Stomach (tissue), 9 donors: ENCODE measurements around the gene DENND5A. TPM values are rescaled to one million over a fixed set of nuclear protein-coding genes. Genes with fewer than 3 reads are reported as not detected.

Experiments used
- DNase-seq, 2 donors: peaks; one replicate each; pipeline versions ENCODE4 v3.0.0 to v3.0.0-alpha.2; 2013 to 2019
- H3K27ac ChIP-seq, 5 donors: fragments of 200-600 bp in 4 of 5; sonication (generic) in 4 of 5; one replicate each; pipeline ENCODE4 v1.5.1; 2013 to 2019; ENCODE audit warnings: mild to moderate bottlenecking in 1 of 5, moderate library complexity in 1 of 5
- H3K27me3 ChIP-seq, 3 donors: fragments of 200-600 bp; sonication (generic); one replicate each; pipeline ENCODE4 v1.5.1; 2017 to 2019; ENCODE audit warnings: mixed run types in 1 of 3
- H3K36me3 ChIP-seq, 4 donors: fragments of 200-600 bp; sonication (generic); 1 replicate in 3 of 4; 2 replicates in 1 of 4; pipeline ENCODE4 v1.5.1; 2016 to 2019
- H3K4me1 ChIP-seq, 4 donors: fragments of 200-600 bp; sonication (generic); one replicate each; pipeline ENCODE4 v1.5.1; 2016 to 2019
- H3K4me3 ChIP-seq, 4 donors: fragments of 200-600 bp; sonication (generic) in 3 of 4; one replicate each; pipeline ENCODE4 v1.5.1; 2016 to 2019; ENCODE audit warnings: mild to moderate bottlenecking in 1 of 4
- H3K9me3 ChIP-seq, 4 donors: fragments of 200-600 bp; sonication (generic); one replicate each; pipeline ENCODE4 v1.5.1; 2016 to 2019
- EP300 ChIP-seq: sonication (generic); formaldehyde crosslinking; IDR thresholded peaks from one replicate; pipeline ENCODE4 v1.6.1; 2017; ENCODE audit warnings: antibody characterized with exemption
- POLR2A ChIP-seq, 4 donors: fragments of 450-650 bp; IDR thresholded peaks; one replicate each; pipeline ENCODE4 v1.6.1; 2016; ENCODE audit warnings: antibody characterized with exemption in 4 of 4, control low read depth in 2 of 4, mild to moderate bottlenecking in 1 of 4, moderate library complexity in 1 of 4
- POLR2AphosphoS5 ChIP-seq, 3 donors: sonication (generic); formaldehyde crosslinking; IDR thresholded peaks; one replicate each; pipeline ENCODE4 v1.6.1; 2016; ENCODE audit warnings: antibody characterized with exemption in 3 of 3
- WGBS, 5 donors: extraction: QIAGEN DNeasy Blood & Tissue Kit in 3 of 5; methylation state at CpG; one replicate each; pipeline versions ENCODE4 v1.1.5 to v1.1.7; 2013 to 2018; 5-methylcytosine and 5-hydroxymethylcytosine counted together
- intact Hi-C: fragments of 100-400 bp; cut with DNase I; formaldehyde crosslinking; loops from one replicate; pipeline ENCODE4 v1.15.1; 2023; ENCODE audit warnings: low total_unique reads
- polyA plus RNA-seq, 3 donors: library from polyadenylated mRNA; stranded (reverse); fragments of 200-250 nt; gene quantifications; one replicate each; pipeline ENCODE4 v1.2.3, GENCODE V29; 2013
- total RNA-seq, 5 donors: library from RNA; depleted of rRNA; stranded (reverse); fragments of >200 nt; gene quantifications; one replicate each; pipeline versions ENCODE4 v1.1.0 to v1.2.3, GENCODE V29; 2014 to 2016
- TF ChIP-seq, protein P1 (sequence below), 7 experiments: fragments of 450-650 bp in 4 of 7; fragments of 200-600 bp in 3 of 7; sonication (generic) in 3 of 7; IDR thresholded peaks; one replicate each; pipeline ENCODE4 v1.5.1; 2016 to 2019; ENCODE audit warnings: antibody characterized with exemption in 7 of 7, control low read depth in 2 of 7, mild to moderate bottlenecking in 1 of 7
- donor health status: healthy with polysubstance abuse.
- donor health status: Bipolar disorder and iron deficiency.
- donor health status: healthy.

Gene DENND5A
- total and polyA plus RNA-seq, 8 donors, result 14.8 to 152 (median 42.3) TPM

DNA sequence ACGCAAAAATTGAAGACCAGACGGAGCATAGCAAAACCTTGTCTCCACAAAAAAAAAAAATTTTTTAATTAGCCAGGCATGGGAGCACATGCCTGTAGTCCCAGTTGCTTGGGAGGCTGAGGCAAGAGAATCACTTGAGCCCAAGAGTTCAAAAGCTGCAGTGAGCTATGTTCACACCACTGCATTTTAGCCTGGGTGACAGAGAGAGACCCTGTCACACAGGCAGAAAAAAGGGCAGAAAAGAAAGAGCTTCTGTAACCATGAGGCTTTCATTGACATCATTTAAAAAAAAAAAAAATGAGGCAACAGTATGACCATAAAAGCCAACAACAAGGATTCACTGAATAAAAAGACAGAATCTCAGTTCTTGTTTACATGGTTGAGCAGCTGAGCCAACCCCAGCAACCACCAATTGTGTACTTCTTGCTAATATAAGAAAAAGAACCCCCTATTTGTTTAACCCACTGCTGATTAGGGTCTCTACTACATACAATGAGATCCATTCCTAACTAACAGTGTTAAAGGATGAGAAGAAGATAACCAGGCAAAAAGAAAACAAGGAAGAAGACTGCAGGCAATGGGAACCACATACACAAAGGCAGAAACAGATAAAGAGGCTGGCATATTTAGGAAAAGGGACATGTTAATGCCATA is 87.6 kb downstream of the DENND5A start:
- intact Hi-C loops, result no loop called here
- peaks cover 12 to 69% (median 58%) of the 10 kb centered on the region in 4 donors for H3K36me3 ChIP-seq
- WGBS, 5 donors, result 92 to 100% (median 98%) methylated on average over 2 of the region's 2 CpGs

DNA sequence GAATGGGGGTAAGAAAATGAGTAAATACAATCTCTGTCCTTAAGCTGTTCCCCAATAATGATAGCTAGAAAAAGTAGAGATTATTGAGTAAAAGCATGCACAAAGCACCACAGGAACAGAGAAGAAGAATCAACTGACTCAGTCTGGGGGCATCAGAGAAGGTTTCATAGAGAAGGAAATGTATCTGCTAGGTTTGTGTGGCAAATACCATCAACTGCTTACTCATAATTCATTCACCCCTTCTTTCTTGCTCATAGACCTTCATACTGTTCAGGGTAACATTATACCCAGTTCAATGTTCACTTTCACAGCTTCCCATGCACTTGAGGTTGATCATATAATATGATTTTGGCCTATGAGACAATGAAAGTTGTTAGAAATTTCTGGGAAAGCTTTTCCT is 88.6 kb downstream of the DENND5A start:
- Histone ChIP-seq H3K9me3 (no peaks in the 10 kb centered on the region), H3K4me1 (peaks cover 0 to 11% (median 0%) of the 10 kb centered on the region in 4 donors), H3K27ac (no peak overlapping the region), H3K4me3 (no peak overlapping the region), H3K27me3 (no peaks in the 10 kb centered on the region), H3K36me3 (peaks cover 12 to 75% (median 62%) of the 10 kb centered on the region in 4 donors)
- intact Hi-C loops, result no loop called here
- DNase-seq, result no peak
- TF ChIP-seq POLR2A (IDR thresholded peaks at IDR 0.05) (no peak), EP300 (no peak), POLR2AphosphoS5 (IDR thresholded peaks at IDR 0.05) (no peak)
- TF ChIP-seq, protein P1, sequence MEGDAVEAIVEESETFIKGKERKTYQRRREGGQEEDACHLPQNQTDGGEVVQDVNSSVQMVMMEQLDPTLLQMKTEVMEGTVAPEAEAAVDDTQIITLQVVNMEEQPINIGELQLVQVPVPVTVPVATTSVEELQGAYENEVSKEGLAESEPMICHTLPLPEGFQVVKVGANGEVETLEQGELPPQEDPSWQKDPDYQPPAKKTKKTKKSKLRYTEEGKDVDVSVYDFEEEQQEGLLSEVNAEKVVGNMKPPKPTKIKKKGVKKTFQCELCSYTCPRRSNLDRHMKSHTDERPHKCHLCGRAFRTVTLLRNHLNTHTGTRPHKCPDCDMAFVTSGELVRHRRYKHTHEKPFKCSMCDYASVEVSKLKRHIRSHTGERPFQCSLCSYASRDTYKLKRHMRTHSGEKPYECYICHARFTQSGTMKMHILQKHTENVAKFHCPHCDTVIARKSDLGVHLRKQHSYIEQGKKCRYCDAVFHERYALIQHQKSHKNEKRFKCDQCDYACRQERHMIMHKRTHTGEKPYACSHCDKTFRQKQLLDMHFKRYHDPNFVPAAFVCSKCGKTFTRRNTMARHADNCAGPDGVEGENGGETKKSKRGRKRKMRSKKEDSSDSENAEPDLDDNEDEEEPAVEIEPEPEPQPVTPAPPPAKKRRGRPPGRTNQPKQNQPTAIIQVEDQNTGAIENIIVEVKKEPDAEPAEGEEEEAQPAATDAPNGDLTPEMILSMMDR (IDR thresholded peaks at IDR 0.05), result no peak

More for the DNA sequence above, 87.6 kb downstream of the DENND5A start:
- Histone ChIP-seq H3K4me3 (no peak overlapping the region), H3K4me1 (peaks cover 0 to 12% (median 0%) of the 10 kb centered on the region in 4 donors), H3K27me3 (no peaks in the 10 kb centered on the region), H3K27ac (no peak overlapping the region), H3K9me3 (no peaks in the 10 kb centered on the region)
- DNase-seq, result no peak
- TF ChIP-seq EP300 (no peak), POLR2A (IDR thresholded peaks at IDR 0.05) (no peak), POLR2AphosphoS5 (IDR thresholded peaks at IDR 0.05) (no peak)
- TF ChIP-seq, protein P1 (IDR thresholded peaks at IDR 0.05), result no peak

DNA sequence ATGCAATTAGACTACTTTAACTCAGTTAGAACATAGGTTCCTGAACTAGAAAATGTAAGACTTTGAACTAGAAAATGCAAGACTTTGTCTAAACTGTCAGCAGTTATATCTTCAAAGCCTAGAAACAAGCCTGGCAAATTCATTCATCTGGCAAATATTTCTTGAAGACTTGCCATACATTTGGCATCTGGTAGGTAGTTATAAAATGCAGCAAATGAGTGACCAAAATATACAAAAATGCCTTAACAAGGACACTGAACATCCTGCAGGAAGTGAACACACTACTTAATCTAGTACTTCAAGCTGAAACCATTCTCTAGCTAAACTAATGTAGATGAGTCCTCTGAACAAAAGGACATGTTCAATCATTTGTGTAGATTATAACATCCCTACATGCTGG is 89.0 kb downstream of the DENND5A start:
- Histone ChIP-seq H3K4me1 (peaks cover 0 to 7% (median 0%) of the 10 kb centered on the region in 4 donors), H3K36me3 (peaks cover 12 to 70% (median 63%) of the 10 kb centered on the region in 4 donors), H3K9me3 (no peaks in the 10 kb centered on the region), H3K27me3 (no peaks in the 10 kb centered on the region), H3K4me3 (no peak overlapping the region), H3K27ac (no peak overlapping the region)
- TF ChIP-seq, protein P1 (IDR thresholded peaks at IDR 0.05), result no peak
- no peak for TF ChIP-seq POLR2AphosphoS5 (IDR thresholded peaks at IDR 0.05)
- TF ChIP-seq POLR2A (IDR thresholded peaks at IDR 0.05), result no peak
- TF ChIP-seq EP300, result no peak
- intact Hi-C loops, result no loop called here
- DNase-seq, result no peak

DNA sequence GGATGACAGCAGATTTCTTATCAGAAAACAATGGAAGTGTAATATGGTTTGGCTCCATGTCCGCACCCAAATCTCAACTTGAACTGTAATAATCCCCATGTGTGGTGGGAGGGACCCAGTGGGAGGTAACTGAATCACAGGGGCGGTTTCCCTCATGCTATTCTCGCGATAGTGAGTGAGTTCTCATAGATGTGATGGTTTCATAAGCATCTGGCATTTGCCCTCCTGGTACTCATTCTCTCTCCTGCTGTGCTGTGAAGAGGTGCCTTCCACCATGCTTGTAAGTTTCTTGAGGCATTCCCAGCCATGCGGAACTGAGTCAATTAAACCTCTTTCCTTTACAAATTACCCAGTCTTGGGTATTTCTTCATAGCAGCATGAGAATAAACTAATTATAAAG is 92.8 kb downstream of the DENND5A start:
- Histone ChIP-seq H3K27ac (no peak overlapping the region), H3K9me3 (no peaks in the 10 kb centered on the region), H3K4me1 (no peaks in the 10 kb centered on the region), H3K4me3 (no peak overlapping the region), H3K27me3 (no peaks in the 10 kb centered on the region), H3K36me3 (peaks cover 6 to 69% (median 68%) of the 10 kb centered on the region in 4 donors)
- 91 to 99% (median 96%) methylated on average over 5 of the region's 5 CpGs for WGBS, 5 donors
- no peak for DNase-seq
- intact Hi-C loops, result no loop called here
- TF ChIP-seq POLR2AphosphoS5 (IDR thresholded peaks at IDR 0.05), result no peak
- TF ChIP-seq, protein P1 (IDR thresholded peaks at IDR 0.05), result no peak
- no peak for TF ChIP-seq EP300
- no peak for TF ChIP-seq POLR2A (IDR thresholded peaks at IDR 0.05)
